ENCODE data around the gene TPGS1.
A peak's percentile ranks its signal among the peaks of the same experiment; 100 is the strongest.

Gene TPGS1, protein sequence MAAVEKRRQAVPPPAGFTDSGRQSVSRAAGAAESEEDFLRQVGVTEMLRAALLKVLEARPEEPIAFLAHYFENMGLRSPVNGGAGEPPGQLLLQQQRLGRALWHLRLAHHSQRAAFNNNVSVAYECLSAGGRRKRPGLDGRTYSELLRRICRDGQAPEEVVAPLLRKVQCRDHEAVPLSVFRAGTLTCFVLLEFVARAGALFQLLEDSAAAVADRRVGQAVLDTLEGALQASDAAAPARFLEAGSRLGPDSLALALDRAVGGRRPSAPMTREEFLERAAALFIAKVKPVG

DNA sequence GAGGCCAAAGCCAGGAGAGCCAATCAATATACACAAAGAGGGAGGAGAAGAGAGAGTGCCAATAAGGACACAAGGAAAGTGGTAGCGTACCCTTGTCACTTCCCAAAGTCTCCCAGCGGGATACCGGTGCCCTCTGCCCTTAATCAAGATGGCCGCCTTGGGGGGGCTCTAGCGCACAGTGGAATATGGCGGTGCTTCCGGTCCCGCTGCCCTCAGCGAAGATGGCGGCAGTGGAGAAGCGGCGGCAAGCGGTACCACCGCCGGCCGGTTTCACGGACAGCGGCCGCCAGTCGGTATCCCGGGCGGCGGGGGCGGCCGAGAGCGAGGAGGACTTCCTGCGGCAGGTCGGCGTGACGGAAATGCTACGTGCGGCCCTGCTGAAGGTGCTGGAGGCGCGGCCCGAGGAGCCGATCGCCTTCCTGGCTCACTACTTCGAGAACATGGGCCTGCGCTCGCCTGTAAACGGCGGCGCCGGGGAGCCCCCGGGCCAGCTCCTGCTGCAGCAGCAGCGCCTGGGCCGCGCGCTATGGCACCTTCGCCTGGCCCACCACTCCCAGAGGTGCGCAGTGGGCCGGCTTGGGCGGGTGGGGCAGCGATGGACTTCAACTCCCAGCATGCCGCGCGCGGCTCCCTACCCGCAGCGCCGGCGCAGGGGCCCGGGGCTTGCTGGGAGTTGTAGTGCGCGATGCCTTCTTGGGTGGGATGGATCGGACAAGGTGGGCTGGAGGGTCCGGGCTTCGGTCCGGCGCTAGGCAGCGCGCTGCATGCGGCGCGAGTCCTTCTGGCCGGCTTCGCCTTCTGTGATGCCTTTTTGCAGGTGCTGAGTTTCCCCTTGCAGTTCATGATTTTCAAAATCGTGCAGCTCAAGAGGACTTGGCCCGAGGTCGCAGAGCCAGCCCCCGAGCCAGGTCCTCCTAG, at the start of gene TPGS1:
Gene TPGS1 (plus strand): TSS at position 212 of the 918 bp plus-strand sequence. CDS start 10 bp downstream, at position 222.
- peak; percentile 64 for DNase-seq (ENCODE audit: low read depth)

DNA sequence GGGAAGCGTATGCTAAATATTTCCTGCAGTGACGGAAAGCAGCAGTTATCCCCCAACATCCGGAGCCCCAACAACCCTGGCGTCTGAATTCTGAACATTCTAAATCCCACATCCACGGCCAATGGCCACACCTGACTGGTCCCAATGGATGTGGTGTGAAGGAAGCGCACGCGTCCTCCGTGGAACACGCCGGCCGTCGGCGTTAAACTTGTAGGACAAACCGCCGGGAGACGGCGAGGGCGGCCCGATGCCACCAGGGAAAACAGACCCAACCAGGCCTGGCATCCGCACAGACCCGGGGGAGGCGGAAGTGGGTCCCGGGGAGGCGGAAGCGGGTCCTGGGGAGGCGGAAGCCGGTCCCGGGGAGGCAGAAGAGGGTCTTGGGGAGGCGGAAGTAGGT, 49.7 kb upstream of the TPGS1 start:
- no peak for DNase-seq (ENCODE audit: low read depth)

DNA sequence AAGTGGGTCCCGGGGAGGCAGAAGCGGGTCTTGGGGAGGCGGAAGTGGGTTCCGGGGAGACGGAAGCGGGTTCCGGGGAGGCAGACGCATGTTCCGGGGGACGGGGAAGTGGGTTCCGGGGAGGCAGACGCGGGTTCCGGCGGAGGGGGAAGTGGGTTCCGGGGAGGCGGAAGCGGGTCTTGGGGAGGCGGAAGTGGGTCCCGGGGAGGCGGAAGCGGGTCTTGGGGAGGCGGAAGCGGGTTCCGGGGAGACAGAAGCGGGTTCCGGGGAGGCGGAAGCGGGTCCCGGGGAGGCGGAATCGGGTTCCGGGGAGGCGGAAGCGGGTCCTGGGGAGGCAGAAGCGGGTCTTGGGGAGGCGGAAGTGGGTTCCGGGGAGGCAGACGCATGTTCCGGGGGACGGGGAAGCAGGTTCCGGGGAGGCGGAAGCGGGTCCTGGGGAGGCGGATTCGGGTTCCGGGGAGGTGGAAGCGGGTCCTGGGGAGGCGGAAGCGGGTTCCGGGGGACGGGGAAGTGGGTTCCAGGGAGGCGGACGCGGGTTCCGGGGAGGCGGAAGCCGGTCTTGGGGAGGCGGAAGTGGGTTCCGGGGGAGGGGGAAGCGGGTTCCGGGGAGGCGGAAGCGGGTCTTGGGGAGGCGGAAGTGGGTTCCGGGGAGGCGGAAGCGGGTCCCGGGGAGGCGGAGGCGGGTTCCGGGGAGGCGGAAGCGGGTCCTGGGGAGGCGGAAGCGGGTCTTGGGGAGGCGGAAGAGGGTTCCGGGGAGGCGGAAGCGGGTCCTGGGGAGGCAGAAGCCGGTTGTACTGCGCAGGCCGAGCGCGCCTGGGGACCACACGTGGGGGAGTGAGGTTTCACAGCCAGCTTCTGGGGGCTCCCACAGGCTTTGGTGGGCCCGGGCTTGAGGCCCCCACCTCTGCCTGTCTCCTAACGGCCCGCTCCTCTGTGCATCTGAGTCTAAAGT, 48.9 kb upstream of the TPGS1 start:
- no peak for DNase-seq (ENCODE audit: low read depth)

DNA sequence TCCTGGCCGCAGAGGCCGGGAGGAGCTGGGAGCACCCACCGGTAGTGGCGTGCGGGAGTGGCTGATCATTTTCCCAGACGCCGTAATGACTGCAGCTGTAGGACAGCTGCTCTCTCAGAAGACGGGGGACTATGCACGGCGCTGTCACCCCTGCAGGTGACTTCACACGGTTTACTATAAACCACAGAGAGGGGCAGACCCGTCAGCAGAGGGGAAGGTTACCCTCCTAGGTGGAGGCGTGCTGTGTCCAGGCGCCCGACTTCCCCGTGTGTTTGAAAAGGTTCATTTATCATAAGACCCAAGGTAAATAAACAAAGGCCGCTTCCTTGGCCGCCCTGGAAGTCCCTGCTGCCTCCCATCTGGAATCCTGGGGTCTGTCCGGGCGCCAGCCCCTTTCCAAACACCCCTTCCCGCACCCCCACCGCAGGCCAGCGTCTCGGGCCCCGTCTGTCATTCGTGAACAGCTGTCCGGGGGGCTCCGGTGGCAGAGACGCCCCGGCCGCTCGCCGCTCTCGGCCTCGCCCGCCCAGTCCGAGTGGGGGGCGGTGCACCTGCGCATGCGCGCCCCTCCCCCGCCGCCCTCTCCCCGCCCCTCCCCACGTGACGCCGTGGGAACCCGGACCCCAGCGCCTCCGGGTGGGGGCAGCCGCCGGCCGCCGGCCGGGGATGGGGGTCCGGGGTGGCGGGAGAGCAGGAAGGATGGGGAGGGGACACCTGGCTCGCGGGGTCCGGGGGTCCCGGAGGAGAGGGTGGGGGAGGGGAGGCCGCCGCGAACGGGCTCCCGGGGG, 47.4 kb upstream of the TPGS1 start:
- no peak for DNase-seq (ENCODE audit: low read depth)

DNA sequence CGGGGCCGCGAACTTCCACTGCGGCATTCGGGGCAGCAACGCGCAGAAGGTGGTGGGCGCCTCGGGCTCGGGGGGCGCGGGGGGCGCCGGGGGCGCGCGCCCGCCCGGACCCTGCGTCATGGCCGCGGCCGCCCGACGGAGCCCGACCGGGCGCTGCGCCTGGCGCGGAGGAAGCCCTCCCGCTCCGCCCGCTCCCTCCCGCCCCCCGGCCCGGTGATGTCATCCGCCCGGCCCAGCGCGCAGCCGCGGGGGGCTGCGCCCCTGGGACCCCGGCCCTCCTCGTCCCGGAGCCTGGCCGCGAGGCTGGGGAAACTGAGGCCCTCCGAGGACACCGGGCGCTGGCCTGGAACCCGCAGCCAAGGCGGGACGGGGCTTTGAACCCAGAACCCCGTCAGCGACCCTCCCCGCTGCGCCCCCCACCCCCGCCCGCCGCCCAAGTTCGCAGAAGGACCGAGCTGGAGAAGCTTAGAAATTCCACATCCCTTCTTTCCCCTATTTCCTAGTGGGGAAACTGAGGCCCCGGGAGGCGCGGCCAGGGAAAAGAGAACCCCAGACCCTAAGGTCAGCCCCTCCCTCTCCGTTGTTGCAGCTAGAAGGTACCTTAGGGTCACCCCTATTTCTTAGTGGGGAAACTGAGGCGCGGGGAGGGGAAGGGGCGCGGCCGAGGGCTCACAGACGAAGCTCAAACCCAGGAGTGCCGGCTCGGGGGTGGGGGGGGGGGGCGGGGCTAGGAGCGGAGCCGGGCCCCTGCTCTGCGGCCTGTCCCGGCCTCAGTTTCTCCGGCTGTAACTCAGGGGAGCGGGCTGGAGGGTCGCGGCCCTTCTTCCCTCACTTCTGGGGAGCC, 46.2 kb upstream of the TPGS1 start, which contains the start of gene SHC2:
Gene SHC2 (minus strand): TSS at position 157 of the 844 bp plus-strand sequence. CDS start 37 bp downstream, at position 120.
- no peak for DNase-seq (ENCODE audit: low read depth)

DNA sequence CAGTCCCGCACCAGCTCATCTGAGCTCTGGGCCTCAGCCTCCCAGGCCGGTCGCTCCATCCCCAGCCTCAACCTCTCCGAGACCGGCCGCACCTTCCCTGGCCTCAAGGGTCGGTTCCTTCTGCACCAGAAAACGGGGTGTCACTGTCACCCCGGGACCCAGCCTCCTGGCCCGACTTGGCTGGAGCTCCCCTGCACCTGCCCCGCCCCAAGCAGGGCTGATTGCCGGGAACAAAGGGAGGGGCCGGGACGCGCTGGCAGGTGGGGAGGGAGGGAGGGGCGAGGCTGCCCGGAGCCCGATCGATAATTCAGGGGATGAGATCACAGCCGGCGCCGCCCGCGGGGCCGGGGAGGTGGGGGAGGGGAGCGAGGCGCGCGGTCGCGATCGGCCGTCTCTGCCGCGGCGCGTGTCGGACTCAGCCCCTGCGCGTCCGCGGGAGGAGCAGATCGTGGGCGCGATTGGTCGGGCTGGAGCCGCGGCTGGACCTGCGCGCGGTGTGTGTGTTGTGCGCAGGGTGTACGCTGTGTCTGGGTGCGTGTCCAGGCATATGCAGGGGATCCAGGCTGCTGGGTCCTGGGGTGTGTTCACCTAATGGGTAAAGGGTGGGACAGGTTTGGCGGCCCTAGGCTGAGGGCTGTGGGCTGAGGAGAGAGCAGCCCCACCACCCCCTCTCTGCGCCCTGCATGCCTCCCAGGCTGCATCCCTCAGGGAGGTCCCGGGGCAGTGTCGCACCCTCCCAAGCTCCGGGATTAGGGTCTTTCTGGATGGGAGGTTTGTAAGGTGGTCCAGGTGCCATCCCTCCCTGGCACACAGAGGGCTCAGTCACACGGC, 45.4 kb upstream of the TPGS1 start:
- no peak for DNase-seq (ENCODE audit: low read depth)

DNA sequence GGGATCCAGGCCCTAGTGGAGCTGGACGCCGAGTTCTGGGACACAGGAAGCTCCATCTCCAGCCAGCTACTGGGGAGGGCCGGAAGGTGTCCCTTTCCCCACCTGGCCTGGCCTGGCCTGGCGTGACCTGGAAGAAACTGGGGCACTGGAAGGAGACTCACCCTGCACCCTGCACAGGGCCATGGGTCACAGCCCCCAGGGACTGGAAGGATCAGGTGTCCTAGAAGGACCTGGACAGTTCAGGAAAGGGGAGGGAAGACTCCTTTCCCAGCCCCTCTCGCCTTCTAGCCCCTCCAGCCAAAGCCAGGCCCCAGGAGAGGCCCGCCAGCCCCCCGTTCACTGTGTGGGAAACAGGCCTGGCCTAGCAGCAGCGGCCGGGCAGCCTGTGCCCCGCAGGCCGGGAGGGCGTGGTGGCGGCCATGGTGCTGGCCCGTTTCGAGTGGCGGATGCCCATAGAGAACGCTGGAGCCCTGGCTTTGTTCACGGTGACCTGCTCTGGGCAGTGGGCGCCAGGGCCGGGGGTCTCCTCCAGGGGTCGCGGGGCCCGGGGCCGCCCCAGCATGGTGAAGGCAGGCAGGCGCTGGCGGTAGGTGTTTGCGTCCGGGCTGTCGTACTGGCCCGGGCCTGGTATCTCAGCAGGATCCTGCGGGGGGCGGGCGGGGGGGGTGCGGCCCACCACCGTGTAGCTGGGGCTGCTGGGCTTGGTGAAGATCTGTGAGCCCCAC, 43.7 kb upstream of the TPGS1 start:
- no peak for DNase-seq (ENCODE audit: low read depth)

DNA sequence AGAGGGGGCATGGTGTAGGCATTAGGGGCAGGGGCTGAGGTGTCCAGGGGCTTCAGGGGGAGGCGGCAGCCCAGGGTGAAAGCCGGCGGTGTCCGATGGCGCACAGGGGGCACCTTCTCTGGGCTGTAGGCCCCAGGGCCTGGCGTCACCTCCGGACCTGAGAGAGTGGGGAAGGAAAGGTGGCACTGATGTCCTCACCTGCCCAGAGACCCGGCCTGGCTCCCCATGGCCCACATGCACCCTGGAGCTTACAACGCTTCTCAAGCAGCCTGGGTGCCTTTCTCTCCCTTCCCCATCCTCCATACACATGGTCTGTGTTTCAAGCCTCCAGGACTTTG, 43.1 kb upstream of the TPGS1 start:
- no peak for DNase-seq (ENCODE audit: low read depth)

DNA sequence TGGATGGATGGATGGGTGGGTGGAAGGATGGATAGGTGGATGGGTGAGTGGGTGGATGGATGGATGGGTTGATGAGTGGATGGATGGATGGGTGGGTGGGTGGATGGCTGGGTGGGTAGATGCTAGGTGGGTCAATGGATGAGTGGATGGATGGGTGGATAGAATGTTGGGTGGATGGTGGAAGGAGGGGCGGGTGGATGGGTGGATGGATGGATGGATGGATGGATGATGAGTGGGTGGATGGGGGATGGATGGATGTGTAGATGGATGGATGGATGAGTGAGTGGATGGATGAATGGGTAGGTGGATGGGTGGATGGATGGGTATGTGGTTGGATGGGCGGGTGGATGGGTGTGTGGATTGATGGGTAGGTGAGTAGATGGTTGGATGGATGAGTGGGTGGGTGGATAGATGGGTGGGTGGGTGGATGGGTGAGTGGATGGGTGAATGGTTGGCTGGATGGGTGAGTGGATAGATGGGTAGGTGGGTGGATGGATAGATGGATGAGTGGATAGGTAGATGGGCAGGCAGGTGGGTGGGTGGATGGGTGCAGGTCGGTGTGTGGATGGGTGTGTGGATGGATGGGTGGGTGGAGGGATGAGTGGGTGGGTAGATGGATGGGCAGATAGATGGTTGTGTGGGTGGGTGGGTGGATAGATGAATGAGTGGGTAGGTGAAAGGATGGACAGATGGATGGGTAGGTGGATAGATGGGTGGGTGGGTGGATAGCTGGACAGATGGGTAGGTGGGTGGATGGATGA, 42.1 kb upstream of the TPGS1 start:
- no peak for DNase-seq (ENCODE audit: low read depth)

DNA sequence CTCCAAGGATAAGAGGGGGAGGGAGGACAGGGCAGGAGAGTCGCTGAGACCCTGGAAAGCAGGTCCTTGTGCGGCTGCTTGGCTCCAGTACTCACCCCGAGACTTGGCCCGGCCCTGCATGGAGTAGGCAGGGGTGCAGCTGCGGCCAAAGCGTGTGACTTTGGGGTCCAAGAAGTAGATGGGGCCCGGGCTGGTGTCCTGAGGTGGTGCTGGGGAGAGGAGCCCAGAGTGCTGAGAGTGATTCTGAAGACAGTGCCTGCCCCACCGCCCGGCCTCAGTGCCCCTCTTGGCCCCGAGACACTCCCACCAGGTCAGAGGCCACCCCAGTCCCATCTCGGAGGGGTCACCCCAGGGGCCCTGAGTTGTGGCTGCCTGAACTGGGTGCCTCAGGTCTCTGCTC, 39.7 kb upstream of the TPGS1 start:
- no peak for DNase-seq (ENCODE audit: low read depth)

DNA sequence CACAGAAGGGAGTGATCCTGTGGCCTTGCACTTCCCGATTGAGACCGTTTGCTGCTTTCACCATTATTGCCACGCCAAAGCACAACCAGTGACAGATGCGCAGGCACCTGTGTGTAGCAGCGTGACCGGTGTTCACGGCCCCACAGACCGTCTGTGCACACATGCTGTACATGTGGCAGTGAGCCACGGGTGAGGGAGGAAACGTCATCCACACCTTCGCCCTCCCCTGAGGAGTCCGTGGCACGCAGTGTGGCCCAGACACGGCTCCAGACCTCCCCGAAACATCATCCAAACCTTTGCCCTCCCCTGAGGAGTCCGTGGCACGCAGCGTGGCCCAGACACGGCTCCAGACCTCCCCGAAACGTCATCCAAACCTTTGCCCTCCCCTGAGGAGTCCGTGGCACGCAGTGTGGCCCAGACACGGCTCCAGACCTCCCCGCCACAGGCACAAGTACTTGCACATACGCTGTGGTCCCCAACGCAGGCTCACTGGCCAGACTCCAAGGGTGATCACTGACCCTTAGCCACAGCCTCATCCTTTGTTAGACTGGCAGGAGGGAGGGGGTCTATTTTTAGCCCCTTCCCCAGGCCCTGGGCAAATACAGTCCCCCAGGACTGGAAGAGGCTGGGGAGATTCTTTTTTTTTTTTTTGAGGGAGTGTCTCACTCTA, 38.6 kb upstream of the TPGS1 start:
- DNase-seq (ENCODE audit: low read depth), result no peak

DNA sequence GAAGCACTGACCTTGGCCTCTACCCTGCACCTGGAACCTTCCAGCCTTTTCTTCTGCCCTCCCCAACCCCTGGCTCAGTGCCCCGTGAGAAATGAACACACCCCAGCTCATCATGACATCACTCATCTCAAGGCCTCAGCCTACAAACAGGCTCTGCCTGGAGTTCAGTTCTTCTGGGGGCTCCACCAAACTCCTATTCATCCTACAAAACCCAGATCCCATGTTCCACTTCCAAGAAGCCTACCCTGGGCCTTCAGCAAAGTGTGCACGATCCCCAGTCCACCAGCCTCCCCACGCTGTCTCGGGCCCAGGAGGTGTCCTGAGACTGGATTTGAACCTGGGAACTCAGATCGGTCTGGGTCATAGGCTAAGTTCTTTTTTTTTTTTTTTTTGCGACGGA, 37.5 kb upstream of the TPGS1 start:
- no peak for DNase-seq (ENCODE audit: low read depth)

DNA sequence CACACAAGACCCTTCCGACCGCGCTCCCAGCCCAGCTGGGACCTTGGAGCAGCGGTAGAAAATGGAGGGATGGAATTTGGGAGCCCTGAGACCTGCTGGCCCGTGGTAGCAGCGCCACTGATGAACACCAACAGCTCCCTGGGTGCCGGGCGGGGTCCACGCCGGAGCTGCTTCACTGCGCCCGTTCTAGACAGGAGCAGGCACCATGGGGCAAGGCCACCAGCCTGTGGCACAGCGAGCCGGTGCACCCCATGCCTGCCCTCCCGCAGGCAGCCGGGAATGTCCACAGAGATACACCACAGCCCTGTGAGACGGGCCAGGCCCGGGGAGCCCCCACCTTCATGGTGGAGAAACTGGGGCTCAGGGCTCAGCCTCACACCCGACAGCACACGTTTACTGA, 36.6 kb upstream of the TPGS1 start:
- no peak for DNase-seq (ENCODE audit: low read depth)

DNA sequence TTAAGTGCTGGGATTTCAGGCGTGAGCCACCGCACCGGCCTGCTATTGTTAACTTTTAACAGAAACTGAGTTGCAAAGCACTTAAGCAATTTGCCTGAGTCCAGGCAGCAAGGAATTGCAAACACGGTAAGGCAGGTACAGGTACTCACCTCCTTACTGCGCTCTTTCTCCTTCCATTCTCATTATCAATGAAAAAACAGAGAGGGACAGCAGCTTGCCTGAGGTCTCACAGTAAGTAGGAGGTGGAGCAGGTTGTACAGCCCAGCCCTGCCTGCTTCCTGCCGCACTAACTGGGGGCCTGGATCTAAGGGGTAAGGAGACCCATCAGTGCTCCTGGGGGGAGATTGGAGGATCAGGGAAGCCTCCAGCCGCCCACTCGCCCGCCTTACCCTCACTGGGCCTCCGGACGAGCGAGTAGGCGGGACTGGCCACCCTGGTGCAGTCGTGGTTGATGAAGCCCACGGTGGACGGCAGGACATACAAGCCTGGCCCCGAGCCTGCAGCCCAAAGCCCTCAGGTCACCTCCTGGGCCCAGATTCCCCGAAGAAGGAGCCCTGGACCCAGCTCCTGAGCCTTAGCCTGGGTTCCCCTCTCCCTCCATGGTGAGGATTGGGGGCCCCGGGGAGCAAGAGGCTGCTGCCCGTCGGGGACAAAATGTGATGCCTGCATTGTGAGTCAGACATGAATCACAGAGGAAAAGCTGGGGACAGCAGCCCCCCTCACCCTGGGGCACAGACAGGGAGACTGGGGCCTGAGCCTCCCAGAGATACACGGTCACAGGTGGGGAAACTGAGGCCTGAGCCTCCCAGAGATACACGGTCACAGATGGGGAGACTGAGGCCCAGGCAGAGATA, 35.1 kb upstream of the TPGS1 start:
- no peak for DNase-seq (ENCODE audit: low read depth)

DNA sequence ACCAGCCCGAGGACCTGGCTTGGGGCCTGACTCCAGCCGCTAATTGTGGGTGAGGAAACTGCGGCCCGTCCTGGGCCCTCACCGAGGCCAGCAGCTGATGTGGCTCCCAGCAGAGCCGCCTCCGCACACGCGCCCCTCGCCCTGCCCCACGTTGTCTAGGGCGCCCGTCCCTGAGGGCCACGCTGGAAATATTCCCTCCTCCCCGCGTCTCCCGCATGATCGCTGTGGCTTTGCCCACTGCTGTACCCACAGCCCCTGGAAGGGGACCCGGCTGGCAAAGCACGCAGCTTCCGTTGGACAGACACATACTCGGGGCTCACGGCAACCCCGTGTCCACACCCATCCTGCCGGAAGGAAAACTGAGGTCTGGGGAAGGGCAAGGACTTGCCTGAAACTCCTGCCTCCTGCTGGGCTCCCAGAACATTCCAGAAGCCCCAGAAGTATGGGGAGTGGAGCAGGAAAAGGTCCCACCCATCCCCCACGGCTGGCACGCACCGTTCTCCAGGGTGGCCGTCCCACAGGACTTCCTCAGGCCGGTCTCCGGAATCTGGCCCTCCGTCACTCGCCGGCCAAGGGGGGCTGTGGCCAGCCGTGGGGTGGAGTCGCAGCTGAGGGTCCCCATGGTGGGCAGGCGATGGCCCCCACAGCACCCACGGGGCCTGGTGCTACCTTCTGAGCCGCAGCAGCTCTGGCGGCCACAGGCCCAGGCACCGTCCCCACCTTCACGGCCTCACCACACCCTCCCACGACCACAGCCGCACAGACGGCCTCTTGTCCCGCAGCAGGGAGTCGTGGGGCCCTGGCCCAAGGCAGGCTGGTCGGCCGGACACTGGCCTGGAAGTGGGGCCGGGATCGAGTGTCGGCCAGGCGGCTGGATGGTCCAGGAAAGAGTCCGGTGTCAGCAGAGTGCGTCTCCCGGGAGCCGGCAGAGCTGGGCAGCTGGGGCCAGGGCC, 32.9 kb upstream of the TPGS1 start:
- no peak for DNase-seq (ENCODE audit: low read depth)
